ENCODE data around the gene CBR3.

GRCh38 chr21:36193200-36193599 is 58.3 kb downstream of the CBR3 start:
- TF ChIP-seq CTCF (conservative IDR thresholded peaks at IDR 0.05; ENCODE audit: low read length): no peak
- TF ChIP-seq EZH2phosphoT487 (IDR thresholded peaks at IDR 0.05; ENCODE audit: borderline replicate concordance): no peak

All from Loucy (cell line).